ENCODE results near the gene ZNF343.
"Not testable (repeated sequence)": the region's sequence is repeated elsewhere in the genome, so short reads cannot be mapped to it uniquely, and the experiment has no call there.

Gene ZNF343

DNA sequence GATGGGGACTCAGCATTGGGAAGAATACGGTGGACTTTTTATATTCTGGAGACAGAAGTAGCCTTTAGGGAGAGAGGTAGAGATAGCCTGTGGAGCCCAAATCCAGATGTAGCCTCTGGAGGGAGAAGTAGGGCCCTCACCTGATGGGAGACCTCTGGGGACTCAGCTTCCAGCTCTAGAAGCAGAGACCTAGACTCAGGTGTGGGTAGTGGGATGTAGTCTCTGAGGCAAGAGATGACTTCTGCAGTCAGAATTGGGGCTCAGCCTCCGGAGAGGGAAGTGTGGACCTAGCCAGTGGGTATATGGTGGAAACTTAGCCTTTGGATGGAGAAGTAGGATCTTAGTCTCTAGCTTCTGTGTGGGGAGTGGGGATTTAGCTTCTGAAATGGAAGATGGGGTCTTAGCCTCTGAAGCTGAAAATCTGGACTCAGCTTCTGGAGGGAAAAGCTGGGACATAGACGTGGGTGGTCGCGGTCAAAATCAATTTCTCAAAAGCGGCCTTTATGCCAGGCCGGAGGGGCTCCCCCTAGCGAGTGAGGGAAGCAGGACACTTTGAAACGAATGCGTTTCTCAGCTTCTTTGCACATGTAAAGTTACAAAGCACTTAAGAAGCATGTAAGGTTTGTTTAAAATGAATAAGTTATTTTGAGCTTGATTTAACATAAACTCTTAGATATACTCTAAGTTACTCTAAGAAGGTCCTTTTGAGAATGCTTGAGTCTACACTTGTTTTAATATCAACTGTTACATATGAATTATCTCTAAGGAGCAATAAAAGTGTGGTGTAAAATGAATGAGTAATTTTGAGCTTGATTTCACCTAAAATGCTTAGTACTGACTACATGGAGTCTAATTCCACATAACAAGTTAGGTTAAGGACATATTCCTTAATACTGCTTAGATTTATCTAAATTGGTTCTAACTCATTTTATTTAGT is 12.9 kb upstream of the ZNF343 start:
- peak in 1 of 2 experiments; percentile 51 for DNase-seq

GRCh38 chr20:2520617-2521016 is 11.9 kb upstream of the ZNF343 start:
- DNase-seq = no peak

- DNase-seq = no peak
Observed at GRCh38 chr20:2519115-2519809, 10.5 kb upstream of the ZNF343 start.

- DNase-seq = no peak
Observed at GRCh38 chr20:2518558-2518957, 9.8 kb upstream of the ZNF343 start.

- no peak for DNase-seq
Observed at GRCh38 chr20:2518096-2518495, 9.4 kb upstream of the ZNF343 start.

DNA sequence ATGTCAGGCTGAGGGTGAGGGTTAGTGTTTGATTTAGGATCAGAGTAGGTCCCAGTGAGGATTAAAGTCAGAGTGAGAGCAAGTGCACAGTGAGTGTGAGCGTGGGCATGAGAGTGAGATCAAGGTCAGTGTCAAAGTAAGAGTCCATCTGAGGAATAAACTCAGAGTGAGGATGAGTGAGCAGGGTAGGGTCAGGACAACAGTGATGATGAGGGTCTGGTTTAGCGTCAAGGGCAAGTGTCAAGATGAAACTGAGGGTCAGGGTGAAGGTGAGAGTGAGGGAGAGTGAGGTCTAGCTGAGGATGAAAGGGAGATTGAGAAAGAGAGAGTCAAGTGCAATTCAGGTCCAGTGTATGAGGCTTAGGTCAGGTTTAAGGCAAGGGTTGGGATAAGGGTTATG is 7.7 kb upstream of the ZNF343 start:
- no peak for DNase-seq

- no peak for DNase-seq
Observed at GRCh38 chr20:2515203-2515602, 6.5 kb upstream of the ZNF343 start.

DNA sequence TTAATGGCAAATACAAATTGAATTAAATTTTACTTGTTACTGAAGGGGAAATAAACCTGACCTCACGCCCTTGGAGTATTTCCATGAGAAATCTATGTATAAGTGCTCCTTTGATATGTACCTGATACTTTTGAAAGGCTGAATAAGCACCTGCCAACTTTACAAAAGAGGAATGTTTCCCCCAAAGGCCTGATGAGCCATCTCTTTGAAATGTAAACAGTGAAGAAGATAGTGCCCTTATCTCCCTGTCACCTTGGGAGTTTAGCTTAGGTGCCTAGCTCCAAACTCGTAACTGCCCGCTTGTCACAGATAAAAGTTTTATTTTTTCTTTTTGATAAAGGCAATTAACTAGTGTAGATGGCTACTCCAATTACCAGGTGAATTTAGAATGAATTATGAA is 1.1 kb upstream of the ZNF343 start:
- DNase-seq = no peak

DNA sequence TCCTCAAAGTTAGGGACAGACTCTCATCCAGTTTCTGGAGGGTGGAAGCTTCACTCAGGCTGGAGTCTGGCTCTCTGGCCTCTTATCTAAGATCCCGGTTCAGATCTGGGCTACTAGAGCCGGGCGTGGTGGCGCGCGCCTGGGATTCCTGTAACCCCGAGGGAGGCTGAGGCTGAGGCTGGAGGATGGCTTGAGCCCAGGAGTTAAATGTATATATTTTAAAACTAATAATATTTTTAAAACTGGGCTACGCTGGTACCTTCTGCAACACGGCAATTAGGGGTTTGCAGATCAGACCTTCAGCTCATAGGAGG is 710 bp upstream of the ZNF343 start:
- DNase-seq = no peak

DNA sequence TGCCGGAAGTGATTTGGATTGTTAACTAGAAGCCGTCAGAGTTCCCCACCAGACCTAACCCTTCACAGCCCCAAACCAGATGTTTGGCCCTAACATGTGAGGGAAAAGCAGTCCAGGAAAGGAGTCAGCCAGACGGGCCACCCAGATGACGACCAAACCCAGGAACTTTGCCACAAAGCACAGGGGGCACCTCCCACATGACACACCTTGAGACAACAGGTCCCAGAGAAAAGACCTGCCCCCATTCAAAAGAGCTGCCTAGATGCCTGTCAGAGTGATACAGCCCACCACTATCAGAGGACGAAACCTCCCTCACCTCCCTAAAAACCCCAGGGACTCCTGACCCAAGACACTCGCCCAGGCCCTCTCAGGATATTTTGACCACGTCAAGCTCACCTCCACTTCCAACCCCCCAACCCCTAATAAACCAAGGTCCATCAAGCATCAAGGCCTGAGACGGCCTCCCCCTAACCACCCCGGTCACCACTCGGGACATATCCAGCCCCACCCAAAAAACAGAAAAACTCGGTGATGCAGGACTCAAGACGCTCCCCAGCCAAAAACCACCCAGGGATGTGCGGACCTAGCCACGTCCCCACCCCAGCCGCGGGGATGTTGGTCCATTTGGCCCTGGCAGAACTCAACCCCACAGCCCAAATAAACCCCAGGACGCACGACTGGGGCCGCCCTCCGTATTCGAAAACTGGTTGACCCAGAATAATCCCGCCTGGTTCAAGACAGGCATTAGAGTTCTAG is 662 bp downstream of the ZNF343 start:
- DNase-seq = no peak

DNA sequence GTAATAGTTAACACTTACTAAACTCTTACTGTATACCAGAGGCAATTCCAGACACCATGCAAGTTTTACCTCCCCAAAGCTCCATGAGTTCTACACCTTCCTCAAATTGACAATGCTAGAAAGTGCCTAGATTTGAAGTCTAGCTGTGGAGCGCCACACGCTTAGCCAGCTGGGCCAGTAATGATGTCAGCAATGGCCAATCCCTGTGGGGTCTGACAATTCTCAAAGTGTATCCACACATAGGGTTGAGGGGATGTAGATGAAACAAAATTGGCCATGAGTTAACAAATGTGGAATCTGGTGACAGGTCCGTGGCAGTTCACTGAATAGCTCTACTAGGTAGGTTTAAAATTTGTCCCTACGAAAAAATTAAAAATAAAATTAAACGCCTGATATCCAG is 1.3 kb downstream of the ZNF343 start:
- peak in 1 of 2 experiments; percentile 10 for DNase-seq

GRCh38 chr20:2506426-2506825 is 2.3 kb downstream of the ZNF343 start:
- DNase-seq = not testable (repeated sequence)

GRCh38 chr20:2504803-2505202 is 3.9 kb downstream of the ZNF343 start:
- not testable (repeated sequence) for DNase-seq

DNA sequence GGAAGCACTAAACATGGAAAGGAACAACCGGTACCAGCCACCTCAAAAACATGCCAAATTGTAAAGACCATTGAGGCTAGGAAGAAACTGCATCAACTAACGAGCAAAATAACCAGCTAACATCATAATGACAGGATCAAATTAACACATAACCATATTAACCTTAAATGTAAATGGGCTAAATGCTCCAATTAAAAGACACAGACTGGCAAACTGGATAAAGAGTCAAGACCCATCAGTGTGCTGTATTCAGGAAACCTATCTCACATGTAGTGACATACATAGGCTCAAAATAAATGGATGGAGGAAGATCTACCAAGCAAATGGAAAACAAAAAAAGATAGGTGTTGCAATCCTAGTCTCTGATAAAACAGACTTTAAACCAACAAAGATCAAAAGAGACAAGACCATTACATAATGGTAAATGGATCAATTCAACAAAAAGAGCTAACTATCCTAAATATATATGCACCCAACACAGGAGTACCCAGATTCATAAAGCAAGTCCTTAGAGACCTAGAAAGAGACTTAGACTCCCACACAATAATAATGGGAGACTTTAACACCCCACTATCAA is 5.8 kb downstream of the ZNF343 start:
- not testable (repeated sequence) for DNase-seq

GRCh38 chr20:2485661-2486060 is 23.1 kb downstream of the ZNF343 start:
- no peak for DNase-seq

GRCh38 chr20:2485080-2485479 is 23.6 kb downstream of the ZNF343 start:
- no peak for DNase-seq

DNA sequence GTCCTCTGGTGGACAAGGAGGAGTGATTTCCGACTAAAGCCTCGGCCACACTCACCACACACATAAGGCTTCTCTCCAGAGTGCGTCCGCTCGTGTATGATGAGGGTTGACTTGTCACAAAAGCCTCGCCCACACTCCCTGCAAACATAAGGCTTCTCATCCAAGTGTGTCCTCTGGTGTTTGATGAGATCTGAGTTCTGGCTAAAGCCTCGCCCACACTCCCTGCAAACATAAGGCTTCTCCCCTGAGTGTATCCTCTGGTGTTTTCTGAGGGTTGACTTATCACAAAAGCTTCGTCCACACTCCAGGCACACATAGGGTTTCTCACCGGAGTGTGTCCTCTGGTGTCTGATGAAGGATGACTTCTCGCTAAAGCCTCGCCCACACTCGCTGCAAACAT is 25.2 kb downstream of the ZNF343 start:
- DNase-seq = no peak

DNA sequence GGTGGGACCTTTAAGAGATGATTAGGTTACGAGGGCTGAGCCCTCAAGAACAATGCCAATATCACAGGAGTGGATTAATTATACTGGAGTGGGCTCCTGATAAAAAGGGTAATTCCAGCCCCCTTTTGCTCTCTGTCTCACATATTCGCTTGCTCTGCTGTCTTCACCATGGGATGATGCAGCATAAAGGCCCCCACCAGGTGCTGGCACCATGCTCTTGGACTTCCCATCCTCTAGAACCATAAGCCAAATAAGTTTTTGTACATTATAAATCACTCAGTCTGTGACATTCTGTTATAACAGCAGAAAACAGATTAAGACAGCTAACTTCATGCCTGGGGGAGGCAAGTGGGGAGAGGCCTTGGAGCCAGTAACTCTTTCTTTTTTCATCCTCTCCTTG is 28.3 kb downstream of the ZNF343 start:
- no peak for DNase-seq

GRCh38 chr20:2476742-2477615 is 31.7 kb downstream of the ZNF343 start:
- no peak for DNase-seq

- no peak for DNase-seq
Observed at GRCh38 chr20:2475850-2476741, 32.6 kb downstream of the ZNF343 start.

GRCh38 chr20:2473516-2473915 is 35.2 kb downstream of the ZNF343 start:
- no peak for DNase-seq
